Suprapubic skin (tissue), 3 donors: ENCODE measurements around the gene METRNL.

Experiments
- CTCF ChIP-seq, 2 donors: fragments of 200-600 bp in 1 of 2; fragments of 450-650 bp in 1 of 2; sonication (generic) in 1 of 2; IDR thresholded peaks; one replicate each; pipeline ENCODE4 v1.5.1; 2016 to 2019; ENCODE audit warnings: antibody characterized with exemption in 2 of 2, mild to moderate bottlenecking in 1 of 2, moderate library complexity in 1 of 2
- EP300 ChIP-seq: sonication (generic); formaldehyde crosslinking; IDR thresholded peaks from one replicate; pipeline ENCODE4 v1.6.1; 2017; ENCODE audit warnings: antibody characterized with exemption

DNA sequence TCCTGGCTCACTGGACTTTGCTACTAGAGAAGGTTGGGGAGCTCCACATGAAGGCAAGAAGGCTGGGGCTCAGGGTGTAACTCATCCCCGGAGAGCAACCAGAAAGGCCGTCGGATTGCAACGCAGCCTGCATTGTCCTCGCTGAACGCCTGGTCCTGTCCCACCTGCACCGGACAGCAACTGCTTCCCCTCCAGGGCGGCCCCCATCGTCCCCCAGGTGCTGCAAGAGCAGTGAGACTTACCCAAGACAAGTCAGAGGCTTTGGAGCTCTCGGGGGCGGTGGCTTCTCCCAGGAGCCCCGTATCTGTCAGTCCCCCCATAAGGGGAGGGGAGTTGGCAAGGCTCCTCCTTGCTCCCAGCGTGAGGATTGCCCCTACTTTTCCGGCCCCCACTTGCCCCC is 18.4 kb downstream of the METRNL start:
- TF ChIP-seq CTCF (IDR thresholded peaks at IDR 0.05) (no peak), EP300 (no peak)
